Prostate gland (tissue), 2 donors: ENCODE results near the gene PRICKLE3. TPM values are rescaled to one million over a fixed set of nuclear protein-coding genes. Genes with fewer than 3 reads are reported as not detected.

ENCODE experiments used
- DNase-seq: peaks from one replicate; pipeline ENCODE4 v3.0.0-alpha.2; 2019; ENCODE audit warnings: low spot score
- H3K27ac ChIP-seq, 2 donors: fragments of 200-600 bp; sonication (generic); 2 replicates each; pipeline ENCODE4 v1.5.1; 2017 to 2019
- H3K27me3 ChIP-seq: fragments of 200-600 bp; sonication (generic); replicated peaks from 2 replicates; pipeline ENCODE4 v1.5.1; 2019; ENCODE audit not compliant: insufficient read depth
- H3K36me3 ChIP-seq, 2 donors: fragments of 200-600 bp; sonication (generic); 1 replicate in 1 of 2; 2 replicates in 1 of 2; pipeline versions ENCODE4 v1.5.1 to v1.8.1; 2017 to 2019
- H3K4me1 ChIP-seq: fragments of 200-600 bp; sonication (generic); replicated peaks from 2 replicates; pipeline ENCODE4 v1.5.1; 2019
- H3K4me3 ChIP-seq, 2 donors: fragments of 200-600 bp; sonication (generic); 2 replicates each; pipeline ENCODE4 v1.5.1; 2017 to 2019
- H3K9me3 ChIP-seq: fragments of 200-600 bp; sonication (generic); 2 replicates; pipeline ENCODE4 v1.5.1; 2017
- CTCF ChIP-seq, 4 experiments: fragments of 200-600 bp in 2 of 4; fragments of 450-650 bp in 2 of 4; sonication (generic) in 2 of 4; IDR thresholded peaks; 1 replicate in 3 of 4; 2 replicates in 1 of 4; pipeline ENCODE4 v1.5.1; 2016 to 2019; ENCODE audit warnings: antibody characterized with exemption in 4 of 4, mild to moderate bottlenecking in 2 of 4, moderate library complexity in 2 of 4
- POLR2A ChIP-seq: fragments of 450-650 bp; IDR thresholded peaks from one replicate; pipeline ENCODE4 v1.6.1; 2016; ENCODE audit warnings: antibody characterized with exemption, mild to moderate bottlenecking
- POLR2AphosphoS5 ChIP-seq: sonication (generic); formaldehyde crosslinking; IDR thresholded peaks from one replicate; pipeline ENCODE4 v1.6.1; 2017; ENCODE audit warnings: antibody characterized with exemption
- WGBS: methylation state at CpG from one replicate; pipeline ENCODE4 v1.1.5; 2018; 5-methylcytosine and 5-hydroxymethylcytosine counted together
- intact Hi-C: fragments of 100-400 bp; cut with DNase I; formaldehyde crosslinking; loops from one replicate; pipeline ENCODE4 v1.14.2; 2022
- total RNA-seq, 2 donors: library from RNA; depleted of rRNA; stranded (reverse); fragments of >200 nt; gene quantifications; one replicate each; pipeline ENCODE4 v1.1.0, GENCODE V29; 2016

Gene PRICKLE3
- total RNA-seq, 2 donors from 2014 or later, result 17.4 to 20.5 TPM

- intact Hi-C loops, result no loop called here
- Histone ChIP-seq H3K4me1 (no peaks in the 10 kb centered on the region), H3K9me3 (no peaks in the 10 kb centered on the region), H3K36me3 (no peaks in the 10 kb centered on the region), H3K4me3 (no peak overlapping the region), H3K27me3 (no peaks in the 10 kb centered on the region), H3K27ac (peak overlapping the region; percentile 87 to 93)
- no peak for DNase-seq
- no peak for TF ChIP-seq POLR2AphosphoS5
- TF ChIP-seq POLR2A, result no peak
- TF ChIP-seq CTCF (IDR thresholded peaks at IDR 0.05), result no peak
- 64% methylated on average over 3 of the region's 3 CpGs for WGBS
Observed at GRCh38 chrX:49167740-49168108, 18.4 kb downstream of the PRICKLE3 start.

GRCh38 chrX:49166914-49167739 is 19.0 kb downstream of the PRICKLE3 start:
- TF ChIP-seq POLR2AphosphoS5, result peak; percentile 72
- no peak for TF ChIP-seq CTCF (IDR thresholded peaks at IDR 0.05)
- TF ChIP-seq POLR2A, result peak; percentile 57
- peak overlapping the region; percentile 87 to 93 for H3K27ac ChIP-seq
- no peaks in the 10 kb centered on the region for H3K27me3 ChIP-seq
- no peaks in the 10 kb centered on the region for H3K36me3 ChIP-seq
- no peaks in the 10 kb centered on the region for H3K4me1 ChIP-seq
- no peaks in the 10 kb centered on the region for H3K9me3 ChIP-seq
- 19% methylated on average over 16 of the region's 35 CpGs for WGBS
- intact Hi-C loops, result no loop called here
- DNase-seq, result peak; percentile 70
- H3K4me3 ChIP-seq, result peak overlapping the region; percentile 19 to 21

- H3K4me3 ChIP-seq, result peak overlapping the region; percentile 19 to 21
- TF ChIP-seq POLR2A, result peak; percentile 11
- TF ChIP-seq POLR2AphosphoS5, result peak; percentile 78
- peak in 2 of 4 experiments; percentile 44 to 54 for TF ChIP-seq CTCF (IDR thresholded peaks at IDR 0.05)
- 20% methylated on average over 30 of the region's 61 CpGs for WGBS
- no peaks in the 10 kb centered on the region for H3K36me3 ChIP-seq
- no peaks in the 10 kb centered on the region for H3K4me1 ChIP-seq
- H3K9me3 ChIP-seq, result no peaks in the 10 kb centered on the region
- H3K27me3 ChIP-seq, result no peaks in the 10 kb centered on the region
- peak; percentile 88 for DNase-seq
- intact Hi-C loops, result no loop called here
- peak overlapping the region; percentile 87 to 93 for H3K27ac ChIP-seq
Observed at GRCh38 chrX:49165901-49166881, 20.0 kb downstream of the PRICKLE3 start.

- Histone ChIP-seq H3K4me1 (no peaks in the 10 kb centered on the region), H3K4me3 (no peak overlapping the region), H3K27me3 (no peaks in the 10 kb centered on the region), H3K36me3 (no peaks in the 10 kb centered on the region), H3K27ac (peak overlapping the region; percentile 89 to 93), H3K9me3 (no peaks in the 10 kb centered on the region)
- WGBS, result 89% methylated on average over 26 of the region's 31 CpGs
- no peak for TF ChIP-seq POLR2AphosphoS5
- TF ChIP-seq CTCF (IDR thresholded peaks at IDR 0.05), result no peak
- TF ChIP-seq POLR2A, result no peak
- intact Hi-C loops, result no loop called here
- no peak for DNase-seq
Observed at GRCh38 chrX:49164589-49165360, 21.4 kb downstream of the PRICKLE3 start.
